ENCODE results near the gene TRPM4. TPM values are rescaled to one million over a fixed set of nuclear protein-coding genes. Genes with fewer than 3 reads are reported as not detected.

The TRPM4 gene
- total RNA-seq, 1 experiment from 2014 or later = 30.0 TPM

- POLR2A ChIA-PET (ENCODE audit: unreplicated experiment) = no interaction called here
- H3K4me2 ChIP-seq (ENCODE audit: low read length) = no peak overlapping the region
- H3K9ac ChIP-seq (ENCODE audit: low read length) = no peak overlapping the region
- DNase-seq = no peak
- BruUV-seq (replicated peaks) = no TSS peak
- no peaks in the 10 kb centered on the region for H3K27me3 ChIP-seq (ENCODE audit: low read length)
- no peak overlapping the region for H3K4me3 ChIP-seq (ENCODE audit: low read length)
- H3K9me3 ChIP-seq (ENCODE audit: low read length) = no peaks in the 10 kb centered on the region
- H2AFZ ChIP-seq (ENCODE audit: low read length) = no peak overlapping the region
- no peaks in the 10 kb centered on the region for H3K4me1 ChIP-seq (ENCODE audit: insufficient read depth, low read length)
- no peaks in the 10 kb centered on the region for H4K20me1 ChIP-seq (ENCODE audit: low read length)
- CTCF ChIA-PET = no interaction called here
- H3K9me2 ChIP-seq (replicated peaks; ENCODE audit: low read length) = no peaks in the 10 kb centered on the region
- H3K27ac ChIP-seq (ENCODE audit: low read length) = no peak overlapping the region
- intact Hi-C loops (cut with micrococcal nuclease) = no loop called here
- TF ChIP-seq EZH2 (IDR thresholded peaks at IDR 0.05; ENCODE audit: low read length, unreplicated experiment) = no peak
- TF ChIP-seq CTCF (conservative IDR thresholded peaks at IDR 0.05; ENCODE audit: low read depth, low read length) = no peak
- no peak for TF ChIP-seq EZH2phosphoT487 (IDR thresholded peaks at IDR 0.05; ENCODE audit: borderline replicate concordance, low read length)
- no peak for ATAC-seq
- no peaks in the 10 kb centered on the region for H3F3A ChIP-seq (ENCODE audit: low read length, unreplicated experiment)
- no peaks in the 10 kb centered on the region; the same call in 1 of the 2 replicates for H3K36me3 ChIP-seq (ENCODE audit: low read depth, low read length)
- H3K79me2 ChIP-seq (ENCODE audit: low read length) = peaks cover 6% of the 10 kb centered on the region
Measured at GRCh38 chr19:49140951-49141350, 16.6 kb upstream of the TRPM4 start.

- Histone ChIP-seq H3K9me2 (replicated peaks; ENCODE audit: low read length) (no peaks in the 10 kb centered on the region), H3K79me2 (ENCODE audit: low read length) (peaks cover 6% of the 10 kb centered on the region), H3F3A (ENCODE audit: low read length, unreplicated experiment) (no peaks in the 10 kb centered on the region), H4K20me1 (ENCODE audit: low read length) (no peaks in the 10 kb centered on the region), H3K9ac (ENCODE audit: low read length) (no peak overlapping the region), H3K9me3 (ENCODE audit: low read length) (no peaks in the 10 kb centered on the region), H3K4me1 (ENCODE audit: insufficient read depth, low read length) (no peaks in the 10 kb centered on the region), H3K36me3 (ENCODE audit: low read depth, low read length) (no peaks in the 10 kb centered on the region; the same call in 1 of the 2 replicates), H3K4me2 (ENCODE audit: low read length) (no peak overlapping the region), H2AFZ (ENCODE audit: low read length) (no peak overlapping the region), H3K27ac (ENCODE audit: low read length) (no peak overlapping the region), H3K4me3 (ENCODE audit: low read length) (no peak overlapping the region), H3K27me3 (ENCODE audit: low read length) (no peaks in the 10 kb centered on the region)
- ATAC-seq (no peak), DNase-seq (no peak)
- BruUV-seq (replicated peaks) = no TSS peak
- POLR2A ChIA-PET (ENCODE audit: unreplicated experiment) = no interaction called here
- intact Hi-C loops (cut with micrococcal nuclease) = no loop called here
- CTCF ChIA-PET = no interaction called here
- TF ChIP-seq CTCF (conservative IDR thresholded peaks at IDR 0.05; ENCODE audit: low read depth, low read length) (no peak), EZH2phosphoT487 (IDR thresholded peaks at IDR 0.05; ENCODE audit: borderline replicate concordance, low read length) (no peak), EZH2 (IDR thresholded peaks at IDR 0.05; ENCODE audit: low read length, unreplicated experiment) (no peak)
Measured at GRCh38 chr19:49141352-49141751, 16.2 kb upstream of the TRPM4 start.

- Histone ChIP-seq H4K20me1 (ENCODE audit: low read length) (no peaks in the 10 kb centered on the region), H3K27ac (ENCODE audit: low read length) (no peak overlapping the region), H3F3A (ENCODE audit: low read length, unreplicated experiment) (no peaks in the 10 kb centered on the region), H3K9ac (ENCODE audit: low read length) (0 out of 2 replicates have a peak overlapping the region, but pooled peaks have one; percentile 16), H3K9me2 (replicated peaks; ENCODE audit: low read length) (no peaks in the 10 kb centered on the region), H2AFZ (ENCODE audit: low read length) (peak overlapping the region; percentile 93), H3K79me2 (ENCODE audit: low read length) (peaks cover 6% of the 10 kb centered on the region), H3K4me2 (ENCODE audit: low read length) (peak overlapping the region; percentile 93), H3K4me1 (ENCODE audit: insufficient read depth, low read length) (no peaks in the 10 kb centered on the region), H3K27me3 (ENCODE audit: low read length) (no peaks in the 10 kb centered on the region), H3K4me3 (ENCODE audit: low read length) (peak overlapping the region; percentile 76), H3K9me3 (ENCODE audit: low read length) (no peaks in the 10 kb centered on the region), H3K36me3 (ENCODE audit: low read depth, low read length) (no peaks in the 10 kb centered on the region; the same call in 1 of the 2 replicates)
- ChIA-PET POLR2A (ENCODE audit: unreplicated experiment) (interaction anchor here (0.6 kb wide), 1 partner anchor 45 kb away, joined by 3 read pairs; no protein-coding TSS in a partner anchor), CTCF (no interaction called here)
- no TSS peak for BruUV-seq (replicated peaks)
- TF ChIP-seq EZH2 (IDR thresholded peaks at IDR 0.05; ENCODE audit: low read length, unreplicated experiment) (no peak), CTCF (conservative IDR thresholded peaks at IDR 0.05; ENCODE audit: low read depth, low read length) (no peak), EZH2phosphoT487 (IDR thresholded peaks at IDR 0.05; ENCODE audit: borderline replicate concordance, low read length) (no peak)
- peak; percentile 97 for ATAC-seq
- DNase-seq = peak; percentile 88
- intact Hi-C loops (cut with micrococcal nuclease) = loop anchor here (2.0 kb wide), 1 partner anchor 14 kb away; no protein-coding TSS in a partner anchor
Measured at GRCh38 chr19:49142866-49143335, 14.7 kb upstream of the TRPM4 start.

Measured in PC-3 (cell line).